Measurements from ENCODE around the gene HSPB6. TPM values are rescaled to one million over a fixed set of nuclear protein-coding genes. Genes with fewer than 3 reads are reported as not detected.

HSPB6 gene
- total RNA-seq, 1 experiment from 2014 or later: 0.93 TPM

DNA sequence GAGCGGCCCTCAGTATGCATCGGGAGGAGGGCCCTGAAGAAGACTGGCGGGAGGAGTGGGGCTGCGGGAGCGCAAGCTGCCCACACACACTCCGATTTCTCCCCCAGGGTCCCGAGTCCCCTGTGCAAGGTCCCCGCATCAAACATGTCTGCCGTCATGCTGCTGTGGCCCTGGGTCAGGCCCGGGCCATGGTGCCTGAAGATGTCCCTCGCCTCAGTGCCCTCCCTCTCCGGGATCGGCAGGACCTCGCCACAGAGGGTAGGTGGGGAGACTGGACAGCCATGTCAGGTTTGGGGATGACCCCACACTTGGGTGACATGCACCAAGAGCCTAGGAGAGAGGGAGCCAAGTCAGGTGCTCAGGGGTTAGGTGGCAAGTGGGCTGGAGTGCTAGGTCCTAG is 34.4 kb downstream of the HSPB6 start:
- Histone ChIP-seq H3K9me3 (ENCODE audit: control insufficient read depth in 1 of 2, insufficient read depth in 1 of 2, low read depth in 1 of 2, low read length in 2 of 2) (no peaks in the 10 kb centered on the region), H3K9ac (ENCODE audit: low read length) (no peak overlapping the region), H3K27me3 (ENCODE audit: insufficient read depth, low read length) (no peaks in the 10 kb centered on the region), H3K4me1 (ENCODE audit: control insufficient read depth in 1 of 2, insufficient read depth in 2 of 2, low read length in 2 of 2) (peaks cover 7 to 9% of the 10 kb centered on the region in 2 experiments; a peak in 3 of 4 replicates), H3K27ac (ENCODE audit: low read depth, low read length) (no peak overlapping the region), H3K4me3 (replicated peaks in 1 of 2; ENCODE audit: low read depth in 1 of 2, low read length in 2 of 2) (no peak overlapping the region), H3K4me2 (ENCODE audit: low read length) (no peak overlapping the region), H3K36me3 (ENCODE audit: control insufficient read depth in 1 of 2, insufficient read depth in 2 of 2, low read length in 2 of 2) (peaks cover 54 to 57% of the 10 kb centered on the region in 2 experiments; a peak in 3 of 4 replicates), H4K20me1 (ENCODE audit: insufficient read depth) (no peaks in the 10 kb centered on the region), H3K9me2 (ENCODE audit: insufficient read depth) (no peaks in the 10 kb centered on the region), H2AFZ (ENCODE audit: low read depth, low read length, poor library complexity, severe bottlenecking) (no peak overlapping the region), H3K79me2 (ENCODE audit: insufficient read depth, low read length) (peaks cover 35% of the 10 kb centered on the region)
- TF ChIP-seq POLR2AphosphoS5 (IDR thresholded peaks at IDR 0.05; ENCODE audit: low read depth, low read length): no peak
- no peak for TF ChIP-seq SP1 (IDR thresholded peaks at IDR 0.05; ENCODE audit: low read depth)
- no peak for TF ChIP-seq ELF1 (IDR thresholded peaks at IDR 0.05; ENCODE audit: borderline replicate concordance, low read depth)
- TF ChIP-seq ZFX (IDR thresholded peaks at IDR 0.05): no peak
- no peak for TF ChIP-seq FOSL1 (IDR thresholded peaks at IDR 0.05; ENCODE audit: low read depth)
- no peak for TF ChIP-seq POLR2A (IDR thresholded peaks at IDR 0.05; ENCODE audit: borderline replicate concordance, extremely low read depth, insufficient read depth, insufficient read length)
- no peak for TF ChIP-seq EZH2 (IDR thresholded peaks at IDR 0.05)
- no peak for TF ChIP-seq YY1 (IDR thresholded peaks at IDR 0.05; ENCODE audit: extremely low read depth, insufficient replicate concordance, low read depth, low read length)
- TF ChIP-seq CEBPB (IDR thresholded peaks at IDR 0.05; ENCODE audit: low read depth): no peak
- TF ChIP-seq SIN3A (IDR thresholded peaks at IDR 0.05; ENCODE audit: low read depth): no peak
- no peak for TF ChIP-seq CTCF (IDR thresholded peaks at IDR 0.05 in 2 of 3, conservative IDR thresholded peaks at IDR 0.05 in 1 of 3; ENCODE audit: borderline replicate concordance in 1 of 3, insufficient read depth in 1 of 3, low read depth in 2 of 3, low read length in 2 of 3)
- TF ChIP-seq, protein P1, sequence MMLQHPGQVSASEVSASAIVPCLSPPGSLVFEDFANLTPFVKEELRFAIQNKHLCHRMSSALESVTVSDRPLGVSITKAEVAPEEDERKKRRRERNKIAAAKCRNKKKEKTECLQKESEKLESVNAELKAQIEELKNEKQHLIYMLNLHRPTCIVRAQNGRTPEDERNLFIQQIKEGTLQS (IDR thresholded peaks at IDR 0.05): no peak
- TF ChIP-seq EGR1 (IDR thresholded peaks at IDR 0.05; ENCODE audit: low read depth): no peak
- TF ChIP-seq EZH2phosphoT487 (IDR thresholded peaks at IDR 0.05; ENCODE audit: borderline replicate concordance): no peak
- intact Hi-C loops (cut with micrococcal nuclease): no loop called here
- CTCF ChIA-PET: no interaction called here
- POLR2A ChIA-PET: no interaction called here
- DNase-seq (ENCODE audit: low read depth, low spot score) (no peak), ATAC-seq (no peak)
- RAD21 ChIA-PET (ENCODE audit: low non-redundant PET in 1 of 2, low total read pairs in 2 of 2, uncharacterized antibody in 2 of 2, unreplicated experiment in 2 of 2): no interaction called here
- BruUV-seq (replicated peaks): no TSS peak
